ENCODE results near the gene ATAT1. TPM values are rescaled to one million over a fixed set of nuclear protein-coding genes. Genes with fewer than 3 reads are reported as not detected.

The ATAT1 gene
- total and polyA plus RNA-seq, 2 of the 13 experiments (the other 11 are each of a cell fraction or from before 2014, with no cell fraction given) = 9.2 to 23.6 TPM

- TF ChIP-seq CBX1 (IDR thresholded peaks at IDR 0.05; ENCODE audit: low read depth) = no peak
- TF ChIP-seq ZNF350 (CRISPR knock-in tag; IDR thresholded peaks at IDR 0.05; ENCODE audit: borderline replicate concordance, low read depth) = no peak
- no peak for TF ChIP-seq STAG1 (CRISPR knock-in tag; IDR thresholded peaks at IDR 0.05)
- no peak for TF ChIP-seq MYNN (CRISPR knock-in tag; IDR thresholded peaks at IDR 0.05; ENCODE audit: low read depth)
- TF ChIP-seq, protein P1, sequence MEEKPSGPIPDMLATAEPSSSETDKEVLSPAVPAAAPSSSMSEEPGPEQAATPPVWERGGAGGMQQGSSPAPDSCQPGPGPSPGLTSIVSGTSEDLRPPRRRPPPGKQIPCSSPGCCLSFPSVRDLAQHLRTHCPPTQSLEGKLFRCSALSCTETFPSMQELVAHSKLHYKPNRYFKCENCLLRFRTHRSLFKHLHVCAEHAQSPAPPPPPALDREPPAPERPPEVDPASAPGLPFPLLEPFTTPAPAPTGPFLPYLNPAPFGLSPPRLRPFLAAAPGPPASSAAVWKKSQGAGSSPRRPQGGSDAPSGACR (CRISPR knock-in tag; IDR thresholded peaks at IDR 0.05) = no peak
- TF ChIP-seq, protein P2, sequence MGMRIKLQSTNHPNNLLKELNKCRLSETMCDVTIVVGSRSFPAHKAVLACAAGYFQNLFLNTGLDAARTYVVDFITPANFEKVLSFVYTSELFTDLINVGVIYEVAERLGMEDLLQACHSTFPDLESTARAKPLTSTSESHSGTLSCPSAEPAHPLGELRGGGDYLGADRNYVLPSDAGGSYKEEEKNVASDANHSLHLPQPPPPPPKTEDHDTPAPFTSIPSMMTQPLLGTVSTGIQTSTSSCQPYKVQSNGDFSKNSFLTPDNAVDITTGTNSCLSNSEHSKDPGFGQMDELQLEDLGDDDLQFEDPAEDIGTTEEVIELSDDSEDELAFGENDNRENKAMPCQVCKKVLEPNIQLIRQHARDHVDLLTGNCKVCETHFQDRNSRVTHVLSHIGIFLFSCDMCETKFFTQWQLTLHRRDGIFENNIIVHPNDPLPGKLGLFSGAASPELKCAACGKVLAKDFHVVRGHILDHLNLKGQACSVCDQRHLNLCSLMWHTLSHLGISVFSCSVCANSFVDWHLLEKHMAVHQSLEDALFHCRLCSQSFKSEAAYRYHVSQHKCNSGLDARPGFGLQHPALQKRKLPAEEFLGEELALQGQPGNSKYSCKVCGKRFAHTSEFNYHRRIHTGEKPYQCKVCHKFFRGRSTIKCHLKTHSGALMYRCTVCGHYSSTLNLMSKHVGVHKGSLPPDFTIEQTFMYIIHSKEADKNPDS (CRISPR knock-in tag; IDR thresholded peaks at IDR 0.05) = no peak
- no peak for TF ChIP-seq ARNT (IDR thresholded peaks at IDR 0.05)
- no peak for TF ChIP-seq ZNF570 (CRISPR knock-in tag; IDR thresholded peaks at IDR 0.05; ENCODE audit: borderline replicate concordance)
- no peak for TF ChIP-seq MZF1 (CRISPR knock-in tag; IDR thresholded peaks at IDR 0.05; ENCODE audit: borderline replicate concordance)
- TF ChIP-seq, protein P3, sequence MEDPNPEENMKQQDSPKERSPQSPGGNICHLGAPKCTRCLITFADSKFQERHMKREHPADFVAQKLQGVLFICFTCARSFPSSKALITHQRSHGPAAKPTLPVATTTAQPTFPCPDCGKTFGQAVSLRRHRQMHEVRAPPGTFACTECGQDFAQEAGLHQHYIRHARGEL (CRISPR knock-in tag; IDR thresholded peaks at IDR 0.05) = no peak
- TF ChIP-seq, protein P4, sequence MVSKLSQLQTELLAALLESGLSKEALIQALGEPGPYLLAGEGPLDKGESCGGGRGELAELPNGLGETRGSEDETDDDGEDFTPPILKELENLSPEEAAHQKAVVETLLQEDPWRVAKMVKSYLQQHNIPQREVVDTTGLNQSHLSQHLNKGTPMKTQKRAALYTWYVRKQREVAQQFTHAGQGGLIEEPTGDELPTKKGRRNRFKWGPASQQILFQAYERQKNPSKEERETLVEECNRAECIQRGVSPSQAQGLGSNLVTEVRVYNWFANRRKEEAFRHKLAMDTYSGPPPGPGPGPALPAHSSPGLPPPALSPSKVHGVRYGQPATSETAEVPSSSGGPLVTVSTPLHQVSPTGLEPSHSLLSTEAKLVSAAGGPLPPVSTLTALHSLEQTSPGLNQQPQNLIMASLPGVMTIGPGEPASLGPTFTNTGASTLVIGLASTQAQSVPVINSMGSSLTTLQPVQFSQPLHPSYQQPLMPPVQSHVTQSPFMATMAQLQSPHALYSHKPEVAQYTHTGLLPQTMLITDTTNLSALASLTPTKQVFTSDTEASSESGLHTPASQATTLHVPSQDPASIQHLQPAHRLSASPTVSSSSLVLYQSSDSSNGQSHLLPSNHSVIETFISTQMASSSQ (IDR thresholded peaks at IDR 0.05; ENCODE audit: low read depth) = 0 out of 2 replicates have a peak, but pooled peaks have one; percentile 2
- TF ChIP-seq, protein P4 (CRISPR knock-in tag; IDR thresholded peaks at IDR 0.05; ENCODE audit: borderline replicate concordance) = no peak
- TF ChIP-seq HOXA5 (CRISPR knock-in tag; IDR thresholded peaks at IDR 0.05) = no peak
- no peak for TF ChIP-seq FLYWCH1 (CRISPR knock-in tag; IDR thresholded peaks at IDR 0.05)
- TF ChIP-seq, protein P5, sequence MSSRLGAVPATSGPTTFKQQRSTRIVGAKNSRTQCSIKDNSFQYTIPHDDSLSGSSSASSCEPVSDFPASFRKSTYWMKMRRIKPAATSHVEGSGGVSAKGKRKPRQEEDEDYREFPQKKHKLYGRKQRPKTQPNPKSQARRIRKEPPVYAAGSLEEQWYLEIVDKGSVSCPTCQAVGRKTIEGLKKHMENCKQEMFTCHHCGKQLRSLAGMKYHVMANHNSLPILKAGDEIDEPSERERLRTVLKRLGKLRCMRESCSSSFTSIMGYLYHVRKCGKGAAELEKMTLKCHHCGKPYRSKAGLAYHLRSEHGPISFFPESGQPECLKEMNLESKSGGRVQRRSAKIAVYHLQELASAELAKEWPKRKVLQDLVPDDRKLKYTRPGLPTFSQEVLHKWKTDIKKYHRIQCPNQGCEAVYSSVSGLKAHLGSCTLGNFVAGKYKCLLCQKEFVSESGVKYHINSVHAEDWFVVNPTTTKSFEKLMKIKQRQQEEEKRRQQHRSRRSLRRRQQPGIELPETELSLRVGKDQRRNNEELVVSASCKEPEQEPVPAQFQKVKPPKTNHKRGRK (CRISPR knock-in tag; IDR thresholded peaks at IDR 0.05) = no peak
- no peak for TF ChIP-seq IRF2 (CRISPR knock-in tag; IDR thresholded peaks at IDR 0.05)
- no peak for TF ChIP-seq SNAI1 (CRISPR knock-in tag; IDR thresholded peaks at IDR 0.05; ENCODE audit: borderline replicate concordance)
- no peak for TF ChIP-seq E2F2 (CRISPR knock-in tag; IDR thresholded peaks at IDR 0.05; ENCODE audit: borderline replicate concordance)
- no peak for TF ChIP-seq MAFG (CRISPR knock-in tag; IDR thresholded peaks at IDR 0.05)
- TF ChIP-seq ZNF530 (CRISPR knock-in tag; IDR thresholded peaks at IDR 0.05; ENCODE audit: low read depth) = no peak
Measured at GRCh38 chr6:30614044-30614842, 12.4 kb upstream of the ATAT1 start (continued).
